ENCODE results near the gene PPP6R2. TPM values are rescaled to one million over a fixed set of nuclear protein-coding genes. Genes with fewer than 3 reads are reported as not detected.

The PPP6R2 gene
- total and polyA plus RNA-seq, 8 donors, result 21.1 to 70.4 (median 25.1) TPM

DNA sequence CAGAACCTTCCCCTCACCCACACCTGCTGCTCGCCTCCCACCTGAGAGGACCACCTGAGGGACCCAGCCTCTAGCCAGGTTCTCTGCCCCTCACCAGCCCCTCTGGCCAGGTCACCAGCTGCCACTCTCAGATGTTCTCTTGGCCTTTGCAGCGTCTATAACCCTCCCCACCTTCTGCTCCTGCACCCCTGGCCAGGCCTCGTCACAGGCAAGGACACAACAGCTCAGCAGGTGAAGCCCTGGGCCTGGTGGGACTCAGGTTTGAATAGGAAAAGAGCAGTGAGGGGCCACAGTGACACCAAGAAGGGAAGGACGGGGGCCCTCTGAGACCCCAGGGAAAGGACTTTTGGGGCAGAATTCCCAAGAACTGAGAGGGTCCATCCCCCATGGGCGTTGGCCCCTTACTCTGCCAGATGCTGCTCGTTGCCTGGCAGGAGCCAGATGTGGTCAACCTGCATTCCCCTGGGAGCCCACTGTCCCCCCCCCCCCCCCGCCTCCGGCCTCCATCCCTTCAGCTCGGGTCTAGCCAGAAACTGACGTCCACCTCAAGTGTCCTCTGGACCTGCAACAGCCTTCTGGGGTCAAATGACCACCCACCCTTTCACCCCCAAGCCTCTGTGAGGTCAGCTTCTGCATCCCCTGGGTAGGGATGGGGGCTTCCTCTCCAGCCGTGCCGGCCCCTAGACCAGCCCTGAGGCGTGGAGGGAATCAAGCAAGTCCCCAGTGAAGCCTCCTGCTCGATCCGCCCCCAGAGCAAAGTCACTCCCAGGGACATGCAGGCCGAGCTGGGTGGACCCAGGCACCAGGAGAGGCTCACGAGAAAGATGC lies 103.0 kb downstream of the PPP6R2 start:
- Histone ChIP-seq H3K36me3 (peaks cover 0 to 41% (median 3%) of the 10 kb centered on the region in 3 donors), H3K27ac (no peak overlapping the region), H3K4me3 (no peak overlapping the region), H3K27me3 (no peaks in the 10 kb centered on the region), H3K9me3 (no peaks in the 10 kb centered on the region), H3K4me1 (no peaks in the 10 kb centered on the region)
- intact Hi-C loops (cut with DNase I), result no loop called here
- WGBS, 2 donors, result 83 to 88% methylated on average over 17 of the region's 17 CpGs
- ATAC-seq (no peak), FAIRE-seq (no peak), DNase-seq (peak in 2 of 6 donors; percentile 35 to 58)
- TF ChIP-seq, protein P1, sequence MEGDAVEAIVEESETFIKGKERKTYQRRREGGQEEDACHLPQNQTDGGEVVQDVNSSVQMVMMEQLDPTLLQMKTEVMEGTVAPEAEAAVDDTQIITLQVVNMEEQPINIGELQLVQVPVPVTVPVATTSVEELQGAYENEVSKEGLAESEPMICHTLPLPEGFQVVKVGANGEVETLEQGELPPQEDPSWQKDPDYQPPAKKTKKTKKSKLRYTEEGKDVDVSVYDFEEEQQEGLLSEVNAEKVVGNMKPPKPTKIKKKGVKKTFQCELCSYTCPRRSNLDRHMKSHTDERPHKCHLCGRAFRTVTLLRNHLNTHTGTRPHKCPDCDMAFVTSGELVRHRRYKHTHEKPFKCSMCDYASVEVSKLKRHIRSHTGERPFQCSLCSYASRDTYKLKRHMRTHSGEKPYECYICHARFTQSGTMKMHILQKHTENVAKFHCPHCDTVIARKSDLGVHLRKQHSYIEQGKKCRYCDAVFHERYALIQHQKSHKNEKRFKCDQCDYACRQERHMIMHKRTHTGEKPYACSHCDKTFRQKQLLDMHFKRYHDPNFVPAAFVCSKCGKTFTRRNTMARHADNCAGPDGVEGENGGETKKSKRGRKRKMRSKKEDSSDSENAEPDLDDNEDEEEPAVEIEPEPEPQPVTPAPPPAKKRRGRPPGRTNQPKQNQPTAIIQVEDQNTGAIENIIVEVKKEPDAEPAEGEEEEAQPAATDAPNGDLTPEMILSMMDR (IDR thresholded peaks at IDR 0.05), result no peak

DNA sequence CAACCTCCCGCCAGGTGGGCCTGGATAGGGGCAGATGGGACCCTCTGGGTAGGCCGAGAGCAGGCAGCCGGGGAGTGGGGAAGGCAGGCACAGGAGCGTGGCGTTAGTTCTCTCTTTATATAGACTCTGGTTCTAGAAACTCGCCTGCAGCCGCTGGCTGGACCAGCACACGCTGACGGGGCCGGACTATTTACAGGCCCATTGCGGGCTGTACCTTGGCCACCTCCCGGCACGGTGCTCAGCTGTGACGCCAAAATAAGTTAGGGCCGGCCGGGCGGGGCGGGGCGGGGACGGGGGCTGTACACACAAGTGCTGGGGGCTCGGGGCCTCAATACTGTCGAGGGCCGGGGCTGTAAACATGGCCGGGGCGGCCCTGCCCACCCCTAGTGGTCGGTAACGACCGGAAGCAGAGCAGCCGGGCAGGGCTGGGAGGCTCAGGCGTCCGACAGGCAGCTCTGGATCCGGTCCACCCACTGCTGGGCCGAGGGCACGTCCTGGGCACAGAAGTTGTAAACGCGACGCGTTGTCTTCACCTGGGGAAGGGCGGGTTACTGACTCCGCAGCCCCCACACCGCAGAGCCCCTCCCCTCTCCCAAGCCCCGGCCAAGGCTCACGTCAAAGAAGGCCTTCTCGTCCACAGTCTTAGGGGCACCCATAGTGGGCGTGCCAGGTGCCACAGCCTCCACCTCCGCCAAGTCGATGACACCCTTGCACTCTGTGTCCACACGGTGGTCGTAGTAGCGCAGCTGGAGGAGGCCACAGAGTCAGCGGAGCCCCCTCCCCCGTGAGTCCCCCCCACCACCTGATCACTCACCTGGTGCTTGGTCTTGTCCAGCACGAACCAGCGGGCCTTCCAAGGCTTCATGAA lies 103.8 kb downstream of the PPP6R2 start:
- TF ChIP-seq, protein P1 (IDR thresholded peaks at IDR 0.05), result no peak
- peaks cover 0 to 38% (median 3%) of the 10 kb centered on the region in 3 donors for H3K36me3 ChIP-seq
- intact Hi-C loops (cut with DNase I), result no loop called here
- DNase-seq (peak in 2 of 6 donors; percentile 47 to 76), FAIRE-seq (no peak), ATAC-seq (peak in 2 of 4 donors; percentile 2)
- H3K9me3 ChIP-seq, result no peaks in the 10 kb centered on the region
- no peak overlapping the region for H3K4me3 ChIP-seq
- no peaks in the 10 kb centered on the region for H3K4me1 ChIP-seq
- no peaks in the 10 kb centered on the region for H3K27me3 ChIP-seq
- no peak overlapping the region for H3K27ac ChIP-seq
- 90 to 93% methylated on average over 54 of the region's 54 CpGs for WGBS, 2 donors

DNA sequence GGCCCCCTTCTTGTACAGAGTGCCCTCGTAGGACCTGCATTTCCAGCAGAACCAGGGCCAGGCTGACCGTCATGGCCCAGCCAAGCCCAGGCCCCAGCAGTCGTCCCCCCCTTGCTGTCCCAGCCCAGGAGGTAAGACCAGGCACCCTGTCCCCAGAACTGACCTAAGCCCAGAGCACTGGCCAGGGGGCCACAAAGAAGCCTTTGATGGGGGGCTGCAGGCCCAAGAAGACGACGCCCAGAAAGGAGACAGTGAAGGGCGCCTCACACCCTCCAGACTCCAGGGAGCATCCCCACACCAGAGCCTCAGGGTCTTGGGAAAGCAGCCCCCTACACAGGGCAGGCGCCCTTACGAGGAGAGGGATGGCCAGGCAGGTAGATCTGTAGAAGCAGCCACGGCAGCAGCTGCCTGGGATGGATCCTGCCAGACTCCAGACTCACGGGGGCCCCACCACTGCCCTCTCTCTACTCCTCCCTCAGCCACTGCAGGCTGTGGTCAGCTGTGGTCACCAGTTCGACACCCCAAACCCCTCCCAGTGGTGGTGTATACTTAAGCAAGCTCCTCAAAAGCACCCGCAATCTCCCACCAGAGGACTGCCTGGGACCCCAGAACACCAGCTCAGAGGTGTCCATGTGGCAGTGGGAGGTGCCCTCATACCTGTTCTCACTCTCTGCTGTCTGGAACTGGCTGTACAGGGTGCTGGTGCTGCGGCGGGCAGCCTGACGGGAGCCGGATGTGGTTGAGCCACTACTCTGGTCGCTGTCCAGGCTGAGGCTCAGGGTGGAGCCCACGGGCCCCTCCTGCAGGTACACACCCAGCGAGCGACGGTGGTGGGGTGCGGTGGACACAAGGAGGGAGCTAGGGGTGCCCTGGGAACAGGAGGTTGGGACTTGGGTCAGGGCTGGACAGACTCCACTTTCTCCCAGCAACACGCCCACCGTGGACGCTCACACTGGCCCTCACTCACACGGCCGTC lies 104.7 kb downstream of the PPP6R2 start:
- peak in 1 of 4 donors; percentile 2 for ATAC-seq
- H3K27me3 ChIP-seq, result no peaks in the 10 kb centered on the region
- no peak overlapping the region for H3K4me3 ChIP-seq
- peak in 2 of 6 donors; percentile 20 to 67 for DNase-seq
- no peaks in the 10 kb centered on the region for H3K4me1 ChIP-seq
- FAIRE-seq, result no peak
- no peak overlapping the region for H3K27ac ChIP-seq
- intact Hi-C loops (cut with DNase I), result no loop called here
- no peaks in the 10 kb centered on the region for H3K9me3 ChIP-seq
- TF ChIP-seq, protein P1 (IDR thresholded peaks at IDR 0.05), result no peak
- H3K36me3 ChIP-seq, result peaks cover 0 to 38% (median 3%) of the 10 kb centered on the region in 3 donors
- WGBS, 2 donors, result 91 to 93% methylated on average over 25 to 27 of the region's 27 CpGs

DNA sequence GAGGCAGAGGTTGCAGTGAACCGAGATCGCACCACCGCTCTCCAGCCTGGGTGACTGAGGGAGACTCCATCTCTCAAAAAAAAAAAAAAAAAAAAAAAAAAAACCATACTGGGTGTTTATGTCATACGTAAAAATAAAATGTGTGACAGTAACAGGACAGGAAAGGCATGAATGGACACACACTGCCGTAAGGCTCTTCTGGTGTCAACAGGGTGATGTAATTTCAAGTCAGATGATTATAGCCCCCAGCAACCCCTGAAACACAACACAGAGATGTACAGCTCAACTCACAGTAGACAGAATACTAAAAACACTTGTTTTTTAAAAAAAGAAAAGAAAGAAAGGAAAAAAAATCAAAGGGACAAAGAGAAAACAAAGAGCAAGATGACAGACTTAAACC lies 109.5 kb downstream of the PPP6R2 start:
- FAIRE-seq (no peak), ATAC-seq (no peak), DNase-seq (no peak)
- Histone ChIP-seq H3K9me3 (no peaks in the 10 kb centered on the region), H3K4me3 (no peak overlapping the region), H3K27ac (no peak overlapping the region), H3K4me1 (no peaks in the 10 kb centered on the region), H3K27me3 (no peaks in the 10 kb centered on the region), H3K36me3 (peaks cover 0 to 49% (median 20%) of the 10 kb centered on the region in 3 donors)
- TF ChIP-seq, protein P1 (IDR thresholded peaks at IDR 0.05), result no peak
- WGBS, 2 donors, result 88 to 94% methylated on average over 5 of the region's 5 CpGs
- intact Hi-C loops (cut with DNase I), result no loop called here

Measured in pancreas (tissue), 10 donors.